A673 (cell line): ENCODE measurements around the gene CTIF.

Source experiments
- EZH2 ChIP-seq: fragments of 200-600 bp; sonication (generic); IDR thresholded peaks from 2 replicates; pipeline ENCODE4 v1.6.1; 2017; ENCODE audit warnings: borderline replicate concordance, low read depth, mild to moderate bottlenecking, mixed read lengths, antibody characterized with exemption, low read length; ENCODE audit not compliant: poor library complexity, severe bottlenecking
- TF ChIP-seq, protein P1 (sequence below): fragments of 300-800, 200-600 bp; sonication (generic); conservative IDR thresholded peaks from 2 replicates; pipeline ENCODE4 v1.5.1; 2017; ENCODE audit warnings: low read depth, mild to moderate bottlenecking, antibody characterized with exemption, low read length, moderate library complexity, mixed read lengths

- TF ChIP-seq, protein P1, sequence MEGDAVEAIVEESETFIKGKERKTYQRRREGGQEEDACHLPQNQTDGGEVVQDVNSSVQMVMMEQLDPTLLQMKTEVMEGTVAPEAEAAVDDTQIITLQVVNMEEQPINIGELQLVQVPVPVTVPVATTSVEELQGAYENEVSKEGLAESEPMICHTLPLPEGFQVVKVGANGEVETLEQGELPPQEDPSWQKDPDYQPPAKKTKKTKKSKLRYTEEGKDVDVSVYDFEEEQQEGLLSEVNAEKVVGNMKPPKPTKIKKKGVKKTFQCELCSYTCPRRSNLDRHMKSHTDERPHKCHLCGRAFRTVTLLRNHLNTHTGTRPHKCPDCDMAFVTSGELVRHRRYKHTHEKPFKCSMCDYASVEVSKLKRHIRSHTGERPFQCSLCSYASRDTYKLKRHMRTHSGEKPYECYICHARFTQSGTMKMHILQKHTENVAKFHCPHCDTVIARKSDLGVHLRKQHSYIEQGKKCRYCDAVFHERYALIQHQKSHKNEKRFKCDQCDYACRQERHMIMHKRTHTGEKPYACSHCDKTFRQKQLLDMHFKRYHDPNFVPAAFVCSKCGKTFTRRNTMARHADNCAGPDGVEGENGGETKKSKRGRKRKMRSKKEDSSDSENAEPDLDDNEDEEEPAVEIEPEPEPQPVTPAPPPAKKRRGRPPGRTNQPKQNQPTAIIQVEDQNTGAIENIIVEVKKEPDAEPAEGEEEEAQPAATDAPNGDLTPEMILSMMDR, result no peak
- TF ChIP-seq EZH2, result no peak
These were observed 243.6 kb downstream of the CTIF start for GRCh38 chr18:48782381-48782861.
